Activated naive CD8-positive, alpha-beta T cell treated with anti-CD3 and anti-CD28 coated beads for 36 hours (primary cell): ENCODE measurements around the gene KLC3. TPM values are rescaled to one million over a fixed set of nuclear protein-coding genes. Genes with fewer than 3 reads are reported as not detected.
A peak's percentile ranks its signal among the peaks of the same experiment; 100 is the strongest.

Source experiments
- DNase-seq: peaks from one replicate; pipeline ENCODE4 v3.0.0; 2021
- H3K27ac Mint-ChIP-seq: one replicate; pipeline ENCODE4 v1.8.0; 2022; ENCODE audit warnings: mild to moderate bottlenecking, moderate library complexity, mixed read lengths
- H3K27me3 Mint-ChIP-seq: one replicate; pipeline ENCODE4 v1.8.0; 2022; ENCODE audit warnings: mild to moderate bottlenecking, mixed read lengths
- H3K36me3 Mint-ChIP-seq: one replicate; pipeline ENCODE4 v1.8.0; 2021; ENCODE audit warnings: mild to moderate bottlenecking, mixed read lengths
- H3K4me1 Mint-ChIP-seq: one replicate; pipeline ENCODE4 v1.8.0; 2021; ENCODE audit warnings: mixed read lengths
- H3K4me3 Mint-ChIP-seq: one replicate; pipeline ENCODE4 v1.8.0; 2022; ENCODE audit warnings: mild to moderate bottlenecking, moderate library complexity, mixed read lengths
- H3K9me3 Mint-ChIP-seq: one replicate; pipeline ENCODE4 v1.8.0; 2022; ENCODE audit warnings: mixed read lengths
- total RNA-seq, 2 experiments: library from RNA; stranded (reverse); gene quantifications; one replicate each; pipeline ENCODE4 v1.2.3, GENCODE V29; 2021

KLC3 gene
- total RNA-seq = not detected

DNA sequence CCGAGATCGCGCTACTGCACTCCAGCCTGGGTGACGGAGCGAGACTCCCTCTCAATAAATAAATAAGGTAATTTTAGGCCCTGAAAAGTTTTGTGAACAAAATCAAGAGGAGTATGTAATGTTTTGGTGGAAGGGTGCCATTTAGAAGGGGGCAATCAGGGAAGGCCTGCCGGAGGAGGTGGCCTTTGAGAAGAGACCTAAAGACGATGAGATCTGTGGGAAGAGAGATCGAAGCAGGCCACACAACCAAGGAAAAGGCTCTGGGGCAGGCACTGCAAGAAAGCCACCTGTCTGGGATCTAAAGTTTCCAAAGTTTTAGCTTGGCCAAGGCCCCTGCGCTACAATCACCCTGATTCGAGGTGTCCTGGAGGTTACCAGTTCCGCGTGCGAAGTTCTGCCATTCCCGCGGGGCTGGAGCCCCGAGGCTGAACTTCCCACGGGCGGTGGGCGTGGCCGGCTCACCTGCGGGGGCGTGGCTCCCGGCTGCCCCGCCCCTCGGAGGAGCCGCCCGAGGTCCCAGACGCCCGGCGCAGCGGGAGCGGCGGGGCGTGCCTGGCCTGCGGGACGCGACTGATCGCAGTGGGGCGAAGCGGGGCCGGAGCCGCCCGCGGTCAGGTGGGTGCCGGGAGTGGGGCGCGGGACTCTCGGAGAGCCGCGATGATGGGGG is at the start of gene KLC3:
Gene KLC3, plus strand, starts transcription at position 519 of the 667 bp plus-strand sequence. CDS start 4,792 bp downstream, outside the sequence.
- Mint-ChIP-seq H3K27ac (no peak within 1 kb of the TSS), H3K4me1 (peaks cover 2% of the 10 kb centered on the region), H3K9me3 (no peaks in the 10 kb centered on the region)

DNA sequence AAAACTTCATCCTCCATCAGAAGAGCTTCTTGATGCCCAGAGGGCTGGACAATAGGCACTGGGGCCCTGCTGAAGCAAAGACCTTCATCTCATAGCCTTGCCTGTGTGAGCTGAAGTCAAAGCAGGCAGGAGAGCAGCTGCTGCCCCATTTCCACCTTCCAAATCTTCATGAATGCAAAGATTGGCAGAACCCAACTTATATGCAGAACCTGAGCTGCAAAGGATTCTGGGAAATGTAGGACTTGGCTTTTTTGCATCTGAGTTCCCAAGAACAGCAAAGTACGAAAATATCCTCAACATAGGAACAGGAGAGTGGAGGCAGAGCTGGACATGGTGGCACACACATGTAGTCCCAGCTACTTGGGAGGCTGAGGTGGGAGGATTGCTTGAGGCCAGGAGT is 48.7 kb upstream of the KLC3 start:
- Mint-ChIP-seq H3K4me1 (peaks cover 3% of the 10 kb centered on the region), H3K27me3 (no peaks in the 10 kb centered on the region), H3K4me3 (no peak overlapping the region), H3K27ac (no peak overlapping the region), H3K9me3 (peaks cover 5% of the 10 kb centered on the region), H3K36me3 (peaks cover 27% of the 10 kb centered on the region)
- no peak for DNase-seq

More for the DNA sequence above, at the start of gene KLC3:
- peak; percentile 53 for DNase-seq
- Mint-ChIP-seq H3K36me3 (no peaks in the 10 kb centered on the region), H3K27me3 (peaks cover 38% of the 10 kb centered on the region), H3K4me3 (peak within 1 kb of the TSS; percentile 49)

DNA sequence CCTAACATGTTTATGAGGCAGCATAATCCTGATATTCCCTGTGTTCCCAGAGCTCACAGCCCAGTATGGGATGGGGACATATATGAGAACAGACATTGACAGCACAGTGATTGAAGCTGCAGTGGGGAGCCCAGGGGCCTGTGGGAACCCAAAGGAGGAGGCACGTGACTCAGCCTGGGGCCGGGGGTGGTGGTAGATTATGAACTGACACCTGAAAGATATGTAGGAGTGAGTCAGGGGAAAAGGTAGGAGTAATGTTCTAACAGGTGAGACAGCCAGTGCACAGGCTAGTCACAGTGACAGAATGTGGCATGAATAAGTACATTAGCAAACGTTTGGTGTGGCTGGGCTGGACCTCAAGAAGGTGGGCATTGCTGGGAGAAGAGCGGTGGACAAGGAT is 46.9 kb upstream of the KLC3 start:
- Mint-ChIP-seq H3K9me3 (peaks cover 5% of the 10 kb centered on the region), H3K27ac (no peak overlapping the region), H3K4me3 (no peak overlapping the region), H3K36me3 (peaks cover 29% of the 10 kb centered on the region), H3K4me1 (peaks cover 3% of the 10 kb centered on the region), H3K27me3 (no peaks in the 10 kb centered on the region)
- no peak for DNase-seq

DNA sequence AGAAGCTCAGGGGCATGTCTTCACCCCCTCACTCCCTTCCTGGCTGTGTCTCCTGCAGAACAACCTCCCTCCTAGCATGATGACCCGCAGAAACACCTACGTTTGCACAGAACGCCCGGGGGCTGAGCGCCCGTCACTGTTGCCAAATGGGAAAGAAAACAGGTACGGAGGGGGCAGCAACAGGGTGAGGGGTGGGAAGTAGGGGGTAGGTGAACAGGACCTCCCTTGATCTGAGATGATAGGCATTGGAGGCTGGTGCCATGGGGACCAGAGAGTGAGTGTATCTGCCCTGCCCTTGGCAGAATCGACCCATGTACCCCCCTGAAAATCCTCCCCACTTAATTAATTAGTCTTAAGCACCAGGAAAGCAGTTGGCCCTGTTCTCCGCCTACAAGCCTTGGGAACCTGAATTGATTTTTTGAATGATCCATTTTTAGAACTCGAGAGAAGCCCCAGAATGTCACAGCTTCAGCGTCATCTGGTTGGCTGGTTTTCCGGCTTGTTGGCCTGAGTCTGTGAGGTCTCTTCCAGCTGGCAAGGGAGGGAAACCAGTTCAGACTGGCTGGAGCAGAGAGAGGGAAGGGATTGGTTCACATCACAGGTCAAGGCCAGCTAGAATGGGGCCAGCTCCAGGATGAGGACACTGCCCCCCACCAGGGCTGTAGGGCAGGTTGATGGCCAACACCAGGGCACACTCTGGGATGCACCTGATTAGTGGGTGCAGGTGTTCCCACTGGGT is 46.1 kb upstream of the KLC3 start:
- peaks cover 3% of the 10 kb centered on the region for H3K4me1 Mint-ChIP-seq
- H3K27ac Mint-ChIP-seq = no peak overlapping the region
- no peak for DNase-seq
- H3K36me3 Mint-ChIP-seq = peaks cover 31% of the 10 kb centered on the region
- no peaks in the 10 kb centered on the region for H3K27me3 Mint-ChIP-seq
- H3K9me3 Mint-ChIP-seq = peaks cover 5% of the 10 kb centered on the region
- H3K4me3 Mint-ChIP-seq = no peak overlapping the region

DNA sequence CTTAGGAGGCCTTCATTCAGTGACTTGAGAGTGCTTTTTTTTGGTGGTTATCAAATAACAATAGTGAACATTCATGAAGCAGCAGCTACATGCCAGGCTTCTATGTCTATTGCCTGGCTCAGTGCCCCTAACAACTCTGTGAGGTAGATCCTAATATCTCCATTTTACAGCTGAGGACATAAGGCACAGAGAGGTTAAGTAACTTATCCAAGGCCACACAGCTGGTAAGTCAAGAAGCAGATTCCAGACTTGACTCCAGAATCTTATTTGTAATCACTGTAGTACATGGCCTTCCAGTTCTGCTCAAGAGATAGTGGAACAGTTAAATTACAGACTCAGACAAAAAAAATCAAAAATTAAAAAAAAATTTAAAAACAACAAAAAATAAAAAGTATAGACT is 44.7 kb upstream of the KLC3 start:
- Mint-ChIP-seq H3K27ac (no peak overlapping the region), H3K4me3 (no peak overlapping the region), H3K36me3 (peaks cover 28% of the 10 kb centered on the region), H3K27me3 (no peaks in the 10 kb centered on the region), H3K9me3 (peaks cover 5% of the 10 kb centered on the region), H3K4me1 (peaks cover 3% of the 10 kb centered on the region)
- DNase-seq = no peak

DNA sequence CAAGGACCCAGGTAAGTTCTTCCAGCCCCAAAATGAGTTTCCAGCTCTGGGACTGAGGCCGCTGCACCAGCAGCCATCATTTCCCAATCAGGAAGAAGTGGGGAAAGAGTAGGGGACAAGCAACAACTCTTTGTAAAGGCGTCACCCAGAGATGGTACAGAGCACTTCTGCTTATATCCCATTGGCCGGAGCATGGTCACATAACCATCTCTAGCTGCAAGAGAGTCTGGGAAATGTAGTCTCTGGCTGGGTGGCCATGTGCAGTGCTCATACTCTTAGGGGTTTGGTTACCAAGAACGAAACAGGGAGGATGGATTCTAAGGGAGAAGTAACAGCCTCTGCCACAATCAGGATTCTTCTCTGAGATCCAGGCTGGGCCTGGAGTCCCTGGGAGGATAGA is 44.2 kb upstream of the KLC3 start:
- Mint-ChIP-seq H3K9me3 (peaks cover 5% of the 10 kb centered on the region), H3K27me3 (no peaks in the 10 kb centered on the region), H3K4me1 (peaks cover 3% of the 10 kb centered on the region), H3K4me3 (no peak overlapping the region), H3K27ac (no peak overlapping the region), H3K36me3 (peaks cover 26% of the 10 kb centered on the region)
- no peak for DNase-seq

DNA sequence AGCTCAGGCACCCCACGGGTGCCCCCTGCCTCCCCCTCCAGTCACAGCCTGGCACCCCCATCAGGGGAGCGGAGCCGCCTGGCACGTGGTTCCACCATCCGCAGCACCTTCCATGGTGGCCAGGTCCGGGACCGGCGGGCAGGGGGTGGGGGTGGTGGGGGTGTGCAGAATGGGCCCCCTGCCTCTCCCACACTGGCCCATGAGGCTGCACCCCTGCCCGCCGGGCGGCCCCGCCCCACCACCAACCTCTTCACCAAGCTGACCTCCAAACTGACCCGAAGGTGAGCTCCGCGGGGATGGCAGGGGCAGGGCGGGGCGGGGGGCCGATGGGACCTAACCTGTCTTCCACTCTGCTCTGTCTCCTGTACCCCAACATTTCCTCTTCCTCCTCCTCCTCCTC is 42.9 kb upstream of the KLC3 start:
- DNase-seq = no peak
- Mint-ChIP-seq H3K9me3 (peaks cover under 1% of the 10 kb centered on the region), H3K27me3 (no peaks in the 10 kb centered on the region), H3K4me3 (no peak overlapping the region), H3K36me3 (peaks cover 15% of the 10 kb centered on the region), H3K27ac (no peak overlapping the region), H3K4me1 (peaks cover 3% of the 10 kb centered on the region)

DNA sequence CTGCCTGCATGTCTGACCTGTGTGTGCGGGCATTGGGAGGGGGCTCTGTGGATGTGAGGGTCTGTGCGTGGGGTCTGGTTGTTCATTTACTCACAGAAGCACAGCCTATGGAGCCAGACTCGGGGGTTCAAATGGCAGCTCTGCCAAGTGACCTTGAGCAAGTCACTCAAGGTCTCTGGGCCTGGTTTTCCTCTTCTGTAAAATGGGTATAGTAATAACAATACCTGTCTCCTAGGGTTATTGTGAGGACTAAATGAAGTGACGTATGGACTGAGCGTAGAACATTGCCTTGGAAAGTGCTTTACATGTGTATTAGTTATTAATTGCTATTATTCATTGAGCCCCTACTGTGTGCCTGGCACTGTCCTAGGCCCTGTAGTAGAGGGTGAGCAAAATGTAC is 42.3 kb upstream of the KLC3 start:
- H3K36me3 Mint-ChIP-seq = peaks cover 12% of the 10 kb centered on the region
- H3K4me1 Mint-ChIP-seq = peaks cover 3% of the 10 kb centered on the region
- no peak overlapping the region for H3K27ac Mint-ChIP-seq
- H3K9me3 Mint-ChIP-seq = no peaks in the 10 kb centered on the region
- no peaks in the 10 kb centered on the region for H3K27me3 Mint-ChIP-seq
- H3K4me3 Mint-ChIP-seq = no peak overlapping the region
- no peak for DNase-seq

DNA sequence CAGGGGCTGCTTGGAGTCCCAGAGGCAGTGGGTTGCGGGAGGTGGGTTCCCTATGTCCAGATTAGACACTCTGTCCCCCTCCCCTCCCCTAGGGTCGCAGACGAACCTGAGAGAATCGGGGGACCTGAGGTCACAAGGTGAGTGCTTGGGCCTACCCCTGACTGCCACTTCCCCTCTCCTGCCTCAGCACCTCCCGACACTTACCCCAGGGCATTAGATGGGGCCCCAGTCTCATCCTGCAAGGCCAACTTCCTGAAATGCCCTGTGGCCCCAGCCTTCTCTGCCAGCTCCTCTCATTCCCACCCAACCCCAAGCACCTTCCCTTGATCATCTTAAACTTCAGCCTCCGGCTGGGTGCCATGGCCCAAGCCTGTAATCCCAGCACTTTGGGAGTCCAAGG is 40.8 kb upstream of the KLC3 start:
- Mint-ChIP-seq H3K4me3 (no peak overlapping the region), H3K36me3 (peaks cover 12% of the 10 kb centered on the region), H3K27ac (no peak overlapping the region), H3K4me1 (no peaks in the 10 kb centered on the region), H3K9me3 (no peaks in the 10 kb centered on the region), H3K27me3 (no peaks in the 10 kb centered on the region)
- no peak for DNase-seq

DNA sequence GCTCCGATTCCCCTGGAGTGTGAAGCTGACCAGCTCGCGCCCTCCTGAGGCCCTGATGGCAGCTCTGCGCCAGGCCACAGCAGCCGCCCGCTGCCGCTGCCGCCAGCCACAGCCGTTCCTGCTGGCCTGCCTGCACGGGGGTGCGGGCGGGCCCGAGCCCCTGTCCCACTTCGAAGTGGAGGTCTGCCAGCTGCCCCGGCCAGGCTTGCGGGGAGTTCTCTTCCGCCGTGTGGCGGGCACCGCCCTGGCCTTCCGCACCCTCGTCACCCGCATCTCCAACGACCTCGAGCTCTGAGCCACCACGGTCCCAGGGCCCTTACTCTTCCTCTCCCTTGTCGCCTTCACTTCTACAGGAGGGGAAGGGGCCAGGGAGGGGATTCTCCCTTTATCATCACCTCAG is 38.1 kb upstream of the KLC3 start:
- H3K27me3 Mint-ChIP-seq = no peaks in the 10 kb centered on the region
- DNase-seq = no peak

DNA sequence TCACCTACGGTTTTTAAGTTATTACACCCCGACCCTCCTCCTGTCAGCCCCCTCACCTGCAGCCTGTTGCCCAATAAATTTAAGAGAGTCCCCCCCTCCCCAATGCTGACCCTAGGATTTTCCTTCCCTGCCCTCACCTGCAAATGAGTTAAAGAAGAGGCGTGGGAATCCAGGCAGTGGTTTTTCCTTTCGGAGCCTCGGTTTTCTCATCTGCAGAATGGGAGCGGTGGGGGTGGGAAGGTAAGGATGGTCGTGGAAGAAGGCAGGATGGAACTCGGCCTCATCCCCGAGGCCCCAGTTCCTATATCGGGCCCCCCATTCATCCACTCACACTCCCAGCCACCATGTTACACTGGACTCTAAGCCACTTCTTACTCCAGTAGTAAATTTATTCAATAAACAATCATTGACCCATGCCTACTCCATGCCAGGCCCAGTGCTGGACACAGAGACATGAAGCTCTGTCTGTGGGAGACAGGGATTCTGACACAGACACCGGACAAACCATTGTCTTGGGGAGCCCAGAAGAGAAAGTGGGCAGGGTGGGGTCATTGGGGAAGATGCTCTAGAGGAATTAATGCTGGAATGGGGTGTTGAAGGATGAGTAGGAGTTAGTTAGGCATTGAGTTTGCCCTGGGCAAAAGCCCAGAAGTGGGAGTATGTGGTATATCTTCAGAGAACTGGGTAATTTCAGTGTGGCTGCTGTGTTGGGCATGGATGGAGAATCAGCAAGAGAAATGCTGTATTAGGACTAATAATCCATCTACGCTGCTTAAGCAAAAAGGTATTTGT is 37.1 kb upstream of the KLC3 start:
- Mint-ChIP-seq H3K4me3 (no peak overlapping the region), H3K27ac (no peak overlapping the region), H3K36me3 (peaks cover 2% of the 10 kb centered on the region), H3K27me3 (no peaks in the 10 kb centered on the region), H3K4me1 (no peaks in the 10 kb centered on the region), H3K9me3 (no peaks in the 10 kb centered on the region)
- no peak for DNase-seq

More for the DNA sequence above, 38.1 kb upstream of the KLC3 start:
- H3K36me3 Mint-ChIP-seq = peaks cover 2% of the 10 kb centered on the region
- no peak overlapping the region for H3K4me3 Mint-ChIP-seq
- no peak overlapping the region for H3K27ac Mint-ChIP-seq
- H3K9me3 Mint-ChIP-seq = no peaks in the 10 kb centered on the region
- no peaks in the 10 kb centered on the region for H3K4me1 Mint-ChIP-seq

DNA sequence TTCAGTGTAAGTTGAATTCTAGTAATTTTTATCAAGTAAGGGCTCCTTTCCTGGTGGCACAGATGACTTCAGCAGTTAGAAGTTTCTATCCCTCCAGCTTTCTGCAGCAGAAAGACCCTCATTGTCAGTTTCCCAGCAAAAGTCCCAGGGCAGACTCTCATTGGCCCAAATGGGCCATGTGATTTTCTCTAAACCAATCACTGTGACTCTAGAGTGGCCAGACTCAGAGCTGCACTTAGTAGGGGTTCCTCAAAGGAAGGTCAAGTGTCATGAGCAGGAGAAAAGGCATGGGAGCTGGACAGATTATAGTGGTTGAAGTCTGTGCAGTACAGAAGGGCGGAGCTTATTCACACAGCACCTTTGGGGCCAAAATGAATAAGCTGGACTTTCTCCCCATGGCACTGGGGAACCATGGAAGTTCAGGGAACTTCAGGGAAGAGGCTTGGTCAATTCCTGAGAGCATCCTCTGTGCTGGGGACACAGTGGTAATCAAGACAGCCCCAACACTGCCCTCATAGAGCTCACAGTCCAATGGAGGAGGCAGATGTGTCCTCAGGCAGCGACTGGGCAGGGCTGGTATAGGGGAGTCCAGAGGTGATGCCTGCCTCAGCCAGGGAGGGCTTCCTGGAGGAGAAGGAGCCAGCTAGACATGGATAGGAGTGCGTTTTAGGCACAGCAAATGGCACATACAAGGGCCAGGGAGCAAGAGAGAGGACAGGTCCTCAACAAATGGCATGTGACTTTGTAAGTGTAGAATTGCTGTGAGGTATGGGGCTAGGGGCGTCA is 36.2 kb upstream of the KLC3 start:
- Mint-ChIP-seq H3K4me1 (no peaks in the 10 kb centered on the region), H3K27ac (no peak overlapping the region), H3K27me3 (no peaks in the 10 kb centered on the region), H3K9me3 (no peaks in the 10 kb centered on the region), H3K4me3 (no peak overlapping the region), H3K36me3 (peaks cover 2% of the 10 kb centered on the region)
- DNase-seq = no peak

DNA sequence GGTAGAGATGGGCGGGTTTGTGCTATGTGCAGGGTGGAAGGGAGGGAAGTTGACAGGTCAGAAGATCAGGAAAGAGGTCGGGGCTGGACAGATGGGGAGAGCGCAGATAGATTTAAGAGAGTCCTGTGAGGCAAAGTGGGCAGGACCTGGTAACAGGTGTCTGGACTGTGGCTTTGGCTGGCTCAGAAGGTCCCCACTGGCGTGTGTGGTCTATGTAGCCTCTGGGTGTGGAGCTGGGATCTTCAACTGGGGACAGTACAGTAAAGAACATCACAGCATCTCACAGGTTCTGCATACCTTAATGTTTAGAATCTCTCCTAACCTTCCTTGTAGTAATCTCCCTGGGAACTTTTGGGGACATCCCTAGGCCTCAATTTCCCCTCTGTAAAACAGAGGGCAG is 35.5 kb upstream of the KLC3 start:
- Mint-ChIP-seq H3K27ac (no peak overlapping the region), H3K27me3 (no peaks in the 10 kb centered on the region)

DNA sequence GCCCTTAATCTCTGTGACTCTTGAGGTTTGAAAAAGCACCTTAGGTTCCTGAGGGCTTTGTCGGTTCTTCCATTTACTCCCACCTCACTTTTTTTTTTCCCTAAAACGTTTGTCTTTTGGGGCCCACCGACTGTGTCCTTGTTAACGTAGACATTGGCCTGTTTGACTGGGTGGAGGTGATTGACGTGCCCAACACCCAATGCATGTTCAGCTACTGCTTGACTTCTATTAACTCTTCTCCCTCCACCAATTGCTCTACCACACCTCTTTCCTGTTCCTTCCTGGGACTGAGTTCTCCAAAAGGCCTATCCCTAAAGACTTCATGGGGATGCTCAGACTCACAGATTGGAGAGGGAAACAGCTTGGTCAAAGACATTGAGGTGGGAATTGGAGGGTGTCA is 35.1 kb upstream of the KLC3 start:
- H3K36me3 Mint-ChIP-seq = no peaks in the 10 kb centered on the region
- H3K9me3 Mint-ChIP-seq = no peaks in the 10 kb centered on the region
- H3K4me1 Mint-ChIP-seq = no peaks in the 10 kb centered on the region

More for the DNA sequence above, 35.5 kb upstream of the KLC3 start:
- Mint-ChIP-seq H3K9me3 (no peaks in the 10 kb centered on the region), H3K4me1 (no peaks in the 10 kb centered on the region), H3K36me3 (no peaks in the 10 kb centered on the region), H3K4me3 (no peak overlapping the region)
- no peak for DNase-seq

DNA sequence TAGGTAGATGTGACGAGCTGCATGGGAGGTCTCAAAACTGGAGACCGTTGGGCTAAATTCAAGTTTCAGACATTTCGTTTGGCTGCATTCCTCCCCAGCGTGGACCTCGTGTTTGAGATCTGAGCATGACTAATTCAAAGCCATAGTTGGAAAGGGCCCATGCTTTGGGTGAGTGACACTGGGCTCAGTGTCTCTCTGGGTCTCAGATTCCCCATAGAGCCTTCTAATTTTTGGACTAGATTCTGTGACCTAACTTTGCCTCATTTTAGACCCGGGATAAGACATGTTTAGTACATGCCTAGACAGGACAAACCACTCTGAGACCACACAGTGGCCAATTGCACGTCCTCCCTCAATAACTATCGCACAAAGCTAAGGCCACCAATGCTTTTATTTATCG is 34.5 kb upstream of the KLC3 start:
- Mint-ChIP-seq H3K27me3 (no peaks in the 10 kb centered on the region), H3K36me3 (no peaks in the 10 kb centered on the region), H3K27ac (no peak overlapping the region), H3K4me3 (no peak overlapping the region), H3K4me1 (no peaks in the 10 kb centered on the region), H3K9me3 (no peaks in the 10 kb centered on the region)
- DNase-seq = no peak

More for the DNA sequence above, 35.1 kb upstream of the KLC3 start:
- DNase-seq = no peak
- H3K27ac Mint-ChIP-seq = no peak overlapping the region
- no peak overlapping the region for H3K4me3 Mint-ChIP-seq
- no peaks in the 10 kb centered on the region for H3K27me3 Mint-ChIP-seq
